GM12872 (cell line): ENCODE results near the gene TAF11L14.
A peak's percentile ranks its signal among the peaks of the same experiment; 100 is the strongest.
"Not testable (repeated sequence)": the region's sequence is repeated elsewhere in the genome, so short reads cannot be mapped to it uniquely, and the experiment has no call there.

Source experiments
- CTCF ChIP-seq: IDR thresholded peaks from 3 replicates; pipeline ENCODE4 v1.5.1; 2011; ENCODE audit warnings: low read depth, mild to moderate bottlenecking, low read length, moderate library complexity; ENCODE audit not compliant: insufficient read depth

Gene TAF11L14

GRCh38 chr5:17610092-17610491 is 24.2 kb upstream of the TAF11L14 start, which contains the start of gene TAF11L12:
TSS of gene TAF11L12 (plus strand) at chr5:17610392.
- TF ChIP-seq CTCF, result not testable (repeated sequence)

GRCh38 chr5:17614872-17615605 is 19.2 kb upstream of the TAF11L14 start:
- no peak for TF ChIP-seq CTCF

GRCh38 chr5:17619354-17619753 is 14.9 kb upstream of the TAF11L14 start:
- no peak for TF ChIP-seq CTCF

- TF ChIP-seq CTCF, result 0 out of 3 replicates have a peak, but pooled peaks have one; percentile 25
Observed at GRCh38 chr5:17620627-17621026, 13.6 kb upstream of the TAF11L14 start.

- no peak for TF ChIP-seq CTCF
Observed at GRCh38 chr5:17625686-17626085, 8.6 kb upstream of the TAF11L14 start.

GRCh38 chr5:17631788-17632187 is 2.5 kb upstream of the TAF11L14 start, which contains the start of gene TAF11L13:
TSS of gene TAF11L13 (plus strand) at chr5:17632088.
- not testable (repeated sequence) for TF ChIP-seq CTCF

- TF ChIP-seq CTCF, result no peak
Observed at GRCh38 chr5:17655921-17656320, 21.7 kb downstream of the TAF11L14 start.
